ENCODE data around the gene PTH1R.

- TF ChIP-seq CTCF (conservative IDR thresholded peaks at IDR 0.05 in 1 of 2, IDR thresholded peaks at IDR 0.05 in 1 of 2; ENCODE audit: low read depth in 1 of 2, low read length in 2 of 2): no peak
- TF ChIP-seq EZH2 (IDR thresholded peaks at IDR 0.05; ENCODE audit: low read length, missing control alignments): no peak
Measured at GRCh38 chr3:46939578-46940445, 62.3 kb downstream of the PTH1R start.
